Endodermal cell (in vitro differentiated cells): ENCODE data around the gene ATP2B2. TPM values are rescaled to one million over a fixed set of nuclear protein-coding genes. Genes with fewer than 3 reads are reported as not detected.

Experiments used
- DNase-seq: peaks from one replicate; pipeline ENCODE4 v3.0.0-alpha.2; 2017
- H3K27ac ChIP-seq: 2 replicates; pipeline ENCODE4 v1.5.1; 2013; ENCODE audit warnings: mild to moderate bottlenecking, low read depth, low read length, moderate library complexity
- H3K27me3 ChIP-seq: 2 replicates; pipeline ENCODE4 v1.6.1; 2013; ENCODE audit warnings: mild to moderate bottlenecking, low read length, moderate library complexity; ENCODE audit not compliant: insufficient read depth, control insufficient read depth, poor library complexity, severe bottlenecking
- H3K36me3 ChIP-seq: 2 replicates; pipeline ENCODE4 v1.7.0; 2013; ENCODE audit warnings: mild to moderate bottlenecking, low read length, moderate library complexity; ENCODE audit not compliant: control insufficient read depth, insufficient read depth
- H3K4me1 ChIP-seq: one replicate; pipeline ENCODE4 v1.7.0; 2013; ENCODE audit warnings: low read length; ENCODE audit not compliant: control insufficient read depth, insufficient read depth
- H3K4me3 ChIP-seq: 2 replicates; pipeline ENCODE4 v1.5.1; 2013; ENCODE audit warnings: mild to moderate bottlenecking, low read length, moderate library complexity
- H3K9ac ChIP-seq: 2 replicates; pipeline ENCODE4 v1.6.1; 2013; ENCODE audit warnings: mild to moderate bottlenecking, low read length, moderate library complexity; ENCODE audit not compliant: poor library complexity, severe bottlenecking; ENCODE audit errors: extremely low read depth
- H3K9me3 ChIP-seq: 2 replicates; pipeline ENCODE4 v1.6.1; 2013; ENCODE audit warnings: mild to moderate bottlenecking, low read length, moderate library complexity; ENCODE audit not compliant: control insufficient read depth
- H3K27ac Mint-ChIP-seq: 2 replicates; pipeline ENCODE4 v1.8.0; 2020; ENCODE audit warnings: mixed read lengths
- H3K27me3 Mint-ChIP-seq: 2 replicates; pipeline ENCODE4 v1.8.0; 2021; ENCODE audit warnings: mild to moderate bottlenecking, mixed read lengths; ENCODE audit not compliant: insufficient read depth
- H3K36me3 Mint-ChIP-seq: 2 replicates; pipeline ENCODE4 v1.8.0; 2020; ENCODE audit warnings: low read depth, mixed read lengths
- H3K4me1 Mint-ChIP-seq: 2 replicates; pipeline ENCODE4 v1.8.0; 2020; ENCODE audit warnings: mixed read lengths
- H3K4me3 Mint-ChIP-seq: 2 replicates; pipeline ENCODE4 v1.8.0; 2020; ENCODE audit warnings: mild to moderate bottlenecking, moderate library complexity, mixed read lengths
- H3K9me3 Mint-ChIP-seq: 2 replicates; pipeline ENCODE4 v1.8.0; 2020; ENCODE audit warnings: mild to moderate bottlenecking, mixed read lengths
- CTCF ChIP-seq: fragments of 200-600 bp; sonication (generic); conservative IDR thresholded peaks from 2 replicates; pipeline ENCODE4 v1.5.0; 2021; ENCODE audit warnings: antibody characterized with exemption, mild to moderate bottlenecking
- WGBS, 2 experiments: methylation state at CpG; one replicate each; pipeline versions ENCODE4 v1.1.5 to v1.1.7; 2013; ENCODE audit warnings: missing lambda C conversion rate in 2 of 2, mixed read lengths in 1 of 2; ENCODE audit not compliant: insufficient coverage in 1 of 2, insufficient read length in 1 of 2; 5-methylcytosine and 5-hydroxymethylcytosine counted together
- total RNA-seq, 2 donors: library from RNA; stranded (reverse); fragmentation: NEBNext Ultra II Directional in 1 of 2; extraction: Animal tissue kit (Norgen Biotek cat#: 25700) in 1 of 2; gene quantifications; 2 replicates in 1 of 2; 3 replicates in 1 of 2; pipeline ENCODE4 v1.2.1, GENCODE V29; 2021

Gene ATP2B2
- total RNA-seq, 2 donors from 2014 or later, result 0.09 TPM; not detected in 1

DNA sequence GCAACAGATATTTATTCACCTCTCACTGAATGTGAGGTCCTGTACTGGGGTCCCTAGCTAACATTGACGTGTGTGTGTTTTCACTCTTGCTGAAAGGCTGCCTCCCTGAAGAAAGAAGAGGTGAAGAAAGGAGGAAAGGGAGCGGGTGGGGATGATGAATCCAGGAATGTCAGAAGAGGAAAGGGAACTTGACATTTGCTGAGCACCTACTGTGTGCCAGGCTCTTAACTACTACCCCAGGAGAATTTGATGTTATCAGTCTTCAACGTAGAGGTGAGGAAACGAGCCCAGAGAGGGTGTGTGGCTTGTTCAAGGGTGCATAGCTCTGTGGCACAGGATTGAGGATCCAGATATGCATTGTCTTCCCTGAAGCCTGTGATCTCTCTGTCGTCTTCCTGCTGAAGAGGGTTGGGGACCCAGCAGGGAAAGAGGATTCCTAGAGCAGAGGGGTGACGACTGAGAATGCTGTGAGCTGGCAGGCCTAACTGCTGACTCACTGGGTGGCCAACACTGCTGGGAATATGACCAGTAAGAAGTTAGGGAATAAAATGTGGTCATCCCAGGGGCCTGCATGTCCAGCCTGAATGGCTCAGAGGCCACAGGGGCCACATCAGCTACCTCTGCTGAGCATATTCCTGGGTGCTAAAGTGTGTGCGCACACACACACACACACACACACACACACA lies 6.6 kb upstream of the ATP2B2 start:
- WGBS, 2 experiments, result 54 to 70% methylated on average over 5 to 6 of the region's 7 CpGs
- Histone ChIP-seq H3K4me3 (no peak overlapping the region), H3K4me1 (no peaks in the 10 kb centered on the region), H3K27ac (no peak overlapping the region), H3K27me3 (no peaks in the 10 kb centered on the region), H3K9ac (no peak overlapping the region), H3K36me3 (no peaks in the 10 kb centered on the region), H3K9me3 (no peaks in the 10 kb centered on the region)
- Mint-ChIP-seq H3K27me3 (no peaks in the 10 kb centered on the region), H3K27ac (no peak overlapping the region), H3K4me1 (no peaks in the 10 kb centered on the region), H3K4me3 (no peak overlapping the region), H3K36me3 (no peaks in the 10 kb centered on the region), H3K9me3 (no peaks in the 10 kb centered on the region)
- TF ChIP-seq CTCF, result no peak
- DNase-seq, result peak; percentile 67

GRCh38 chr3:10510743-10511432 lies 5.5 kb upstream of the ATP2B2 start:
- DNase-seq, result no peak
- no peaks in the 10 kb centered on the region for H3K9me3 Mint-ChIP-seq
- Histone ChIP-seq H3K4me3 (no peak overlapping the region), H3K27ac (no peak overlapping the region), H3K27me3 (peaks cover 7% of the 10 kb centered on the region), H3K4me1 (no peaks in the 10 kb centered on the region), H3K36me3 (no peaks in the 10 kb centered on the region), H3K9me3 (no peaks in the 10 kb centered on the region), H3K9ac (no peak overlapping the region)
- no peaks in the 10 kb centered on the region for H3K36me3 Mint-ChIP-seq
- H3K4me1 Mint-ChIP-seq, result no peaks in the 10 kb centered on the region
- H3K27me3 Mint-ChIP-seq, result peaks cover under 1% of the 10 kb centered on the region
- no peak overlapping the region for H3K4me3 Mint-ChIP-seq
- TF ChIP-seq CTCF, result no peak
- WGBS, 2 experiments, result 89 to 90% methylated on average over 5 to 6 of the region's 6 CpGs
- H3K27ac Mint-ChIP-seq, result no peak overlapping the region

DNA sequence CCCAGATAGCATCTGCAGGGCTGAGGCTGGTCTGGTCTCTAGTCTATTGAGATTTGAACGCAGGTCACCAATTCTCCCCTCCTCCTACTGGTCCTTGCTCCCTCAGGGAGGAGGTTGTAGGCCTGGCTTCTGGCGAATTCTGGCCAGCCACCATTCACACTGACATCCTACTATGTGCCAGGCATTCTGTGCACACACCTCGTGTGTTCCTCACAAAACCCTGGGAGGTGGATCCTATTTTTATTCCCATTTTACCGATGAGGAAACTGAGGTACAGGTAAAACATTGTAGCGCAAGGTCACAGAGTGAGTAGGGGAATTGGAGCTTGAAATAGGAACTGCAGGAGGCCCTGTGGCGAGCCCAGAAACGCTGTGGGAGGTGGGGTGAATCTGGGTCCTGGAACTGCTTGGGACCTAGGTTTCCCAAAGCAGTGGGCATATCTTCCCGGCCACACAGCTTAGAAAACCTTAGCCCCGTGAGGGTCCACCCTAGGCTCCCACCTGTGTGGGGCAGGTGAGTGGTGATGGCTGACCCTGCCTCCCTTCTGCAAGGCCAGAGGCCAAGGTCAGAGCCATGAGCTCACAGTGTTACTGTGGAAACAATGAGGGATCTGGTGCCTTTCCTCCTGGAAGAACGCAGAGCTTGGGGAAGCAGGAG lies 4.8 kb upstream of the ATP2B2 start:
- H3K4me1 ChIP-seq, result no peaks in the 10 kb centered on the region
- WGBS, 2 experiments, result 85 to 95% methylated on average over 6 to 10 of the region's 10 CpGs
- no peak overlapping the region for H3K9ac ChIP-seq
- no peak for TF ChIP-seq CTCF
- H3K9me3 ChIP-seq, result no peaks in the 10 kb centered on the region
- no peak overlapping the region for H3K27ac Mint-ChIP-seq
- no peaks in the 10 kb centered on the region for H3K4me1 Mint-ChIP-seq
- peaks cover 5% of the 10 kb centered on the region for H3K27me3 Mint-ChIP-seq
- H3K4me3 ChIP-seq, result no peak overlapping the region
- no peak for DNase-seq
- no peak overlapping the region for H3K27ac ChIP-seq
- no peak overlapping the region for H3K4me3 Mint-ChIP-seq
- no peaks in the 10 kb centered on the region for H3K36me3 Mint-ChIP-seq
- peaks cover 9% of the 10 kb centered on the region for H3K27me3 ChIP-seq
- no peaks in the 10 kb centered on the region for H3K9me3 Mint-ChIP-seq
- H3K36me3 ChIP-seq, result no peaks in the 10 kb centered on the region
